HG03066 (cell line): ENCODE results near the gene PDK1.
A peak's percentile ranks its signal among the peaks of the same experiment; 100 is the strongest.
"Not testable (repeated sequence)": the region's sequence is repeated elsewhere in the genome, so short reads cannot be mapped to it uniquely, and the experiment has no call there.

Experiments
- ATAC-seq: cut with Tn5 transposase; IDR thresholded peaks from one replicate; pipeline ENCODE4 v1.9.1; 2021; ENCODE audit warnings: low read depth; ENCODE audit not compliant: unreplicated experiment

PDK1 gene

DNA sequence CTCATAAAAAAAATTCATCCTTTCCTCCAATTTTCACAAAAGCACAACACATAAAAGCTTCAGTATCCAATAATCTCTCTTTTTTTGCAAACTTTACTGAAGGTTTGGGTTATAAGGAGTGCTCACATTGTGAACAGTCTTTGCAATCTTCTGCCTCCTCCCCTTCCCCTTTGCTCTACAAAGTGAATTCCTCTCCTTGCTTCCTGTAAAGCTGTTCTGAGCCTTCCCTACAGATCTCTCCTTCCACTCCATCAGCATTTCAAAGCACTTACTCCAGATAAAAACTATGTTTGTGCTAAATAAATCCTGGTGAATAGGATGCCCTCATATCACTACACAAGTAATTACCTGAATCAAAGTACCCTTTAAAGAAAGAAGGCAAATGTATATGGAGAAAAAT is 4.6 kb upstream of the PDK1 start:
- ATAC-seq, result no peak

DNA sequence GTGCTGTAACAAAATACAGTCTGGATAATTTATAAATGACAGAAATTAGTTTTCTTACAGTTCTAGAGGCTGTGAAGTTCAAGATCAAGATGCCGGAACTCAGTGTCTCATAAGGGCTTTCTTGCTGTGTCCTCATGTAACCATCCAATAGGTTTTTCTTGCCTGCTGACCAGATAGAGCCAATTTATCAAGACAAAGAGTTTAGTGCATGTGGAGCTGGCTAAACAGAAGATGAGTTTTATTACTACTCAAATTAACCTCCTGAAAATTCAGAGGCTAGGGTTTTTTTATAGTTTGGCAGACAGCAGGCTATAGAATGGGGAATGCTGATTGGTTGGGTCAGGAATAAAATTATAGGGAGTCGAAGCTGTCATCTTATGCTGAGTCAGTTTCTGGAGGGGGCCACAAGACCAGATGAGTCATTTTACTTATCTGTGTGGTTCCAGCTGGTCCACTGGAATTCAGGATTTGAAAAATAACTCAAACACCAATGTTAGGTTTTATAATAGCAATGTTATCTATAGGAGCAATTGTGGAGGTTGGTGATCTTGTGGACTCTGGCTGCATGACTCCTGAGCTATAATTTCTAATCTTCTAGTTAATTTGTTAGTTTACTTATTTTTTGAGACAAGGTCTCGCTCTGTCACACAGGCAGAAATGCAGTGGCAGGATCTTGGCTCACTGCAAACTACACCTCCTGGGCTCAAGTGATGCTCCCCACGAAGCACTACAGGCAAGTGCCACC is 3.2 kb upstream of the PDK1 start:
- ATAC-seq, result no peak

DNA sequence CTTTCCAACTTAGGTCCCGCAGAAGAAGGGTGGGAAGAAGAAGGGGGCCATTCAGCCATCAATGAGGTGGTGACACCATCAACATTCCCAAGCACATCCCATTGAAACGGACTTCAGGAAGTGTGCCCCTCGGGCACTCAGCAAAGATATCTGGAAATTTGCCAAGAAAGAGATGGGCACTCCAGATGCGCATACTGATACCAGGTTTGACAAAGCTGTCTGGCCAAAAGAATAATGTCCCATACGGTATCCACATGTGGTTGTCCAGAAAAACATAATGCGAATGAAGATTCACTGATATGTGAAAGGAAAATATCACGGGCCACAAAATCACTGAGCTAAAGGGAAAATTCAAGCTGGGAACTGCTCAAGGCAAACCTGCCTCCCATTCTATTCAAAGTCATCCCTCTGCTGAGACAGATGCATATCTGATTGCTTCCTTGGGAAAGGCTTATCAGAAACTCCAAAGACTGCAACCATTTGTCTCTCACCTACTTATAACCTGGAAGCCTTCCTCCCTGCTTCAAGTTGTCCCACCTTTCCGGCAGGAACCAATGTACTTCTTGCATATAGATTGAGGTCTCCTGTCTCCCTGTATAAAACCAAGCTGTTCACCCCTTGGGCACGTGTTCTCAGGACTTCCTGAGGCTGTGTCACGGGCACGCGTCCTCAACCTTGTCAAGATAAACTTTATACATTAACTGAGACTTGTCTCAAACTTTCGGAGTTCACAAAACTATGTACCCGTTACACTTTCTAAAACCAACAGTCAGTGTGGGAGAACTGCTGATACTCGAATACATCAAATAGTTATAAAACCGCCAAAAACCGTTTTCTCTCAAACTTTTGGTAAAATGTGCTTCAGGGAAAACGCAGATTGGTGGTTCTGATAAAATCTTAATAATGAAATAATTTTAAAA is 1.3 kb upstream of the PDK1 start:
- no peak for ATAC-seq

DNA sequence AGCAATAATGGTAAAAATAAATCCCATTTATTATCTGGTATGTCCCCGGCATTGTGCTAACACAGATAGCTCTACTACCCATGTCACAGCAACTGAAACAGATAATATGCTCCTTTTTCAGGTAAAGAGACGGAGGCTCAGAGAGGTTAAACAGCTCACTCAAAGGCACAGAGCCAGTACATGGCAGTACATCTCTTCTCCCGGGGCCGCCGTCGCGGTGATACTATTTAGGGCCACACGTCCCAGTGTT is 693 bp upstream of the PDK1 start:
- no peak for ATAC-seq

GRCh38 chr2:172556284-172557033 is 569 bp downstream of the PDK1 start:
- ATAC-seq, result peak; percentile 65

- ATAC-seq, result no peak
These were observed 2.5 kb downstream of the PDK1 start for GRCh38 chr2:172558372-172558771.

- ATAC-seq, result no peak
These were observed 4.8 kb downstream of the PDK1 start for GRCh38 chr2:172560721-172561120.

GRCh38 chr2:172561270-172561669 is 5.4 kb downstream of the PDK1 start:
- no peak for ATAC-seq

DNA sequence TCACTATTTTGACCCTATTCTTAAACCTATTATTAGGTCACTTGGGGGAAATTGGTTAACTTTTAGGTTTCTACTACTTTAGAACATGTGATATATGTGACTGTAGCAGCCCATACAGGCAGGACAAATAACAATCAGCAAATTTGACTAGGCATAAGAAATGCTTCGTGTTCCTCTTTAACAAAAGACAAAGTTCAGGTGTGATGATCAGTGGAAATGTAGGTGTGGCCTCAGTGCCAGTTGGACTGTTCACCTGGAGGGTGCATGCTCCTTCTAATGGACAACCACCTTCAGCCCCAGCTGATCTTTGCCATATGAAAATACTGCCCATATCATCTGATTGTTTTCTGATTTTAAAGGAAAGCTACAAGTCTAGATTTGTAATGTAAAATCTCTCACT is 6.4 kb downstream of the PDK1 start:
- ATAC-seq, result no peak

DNA sequence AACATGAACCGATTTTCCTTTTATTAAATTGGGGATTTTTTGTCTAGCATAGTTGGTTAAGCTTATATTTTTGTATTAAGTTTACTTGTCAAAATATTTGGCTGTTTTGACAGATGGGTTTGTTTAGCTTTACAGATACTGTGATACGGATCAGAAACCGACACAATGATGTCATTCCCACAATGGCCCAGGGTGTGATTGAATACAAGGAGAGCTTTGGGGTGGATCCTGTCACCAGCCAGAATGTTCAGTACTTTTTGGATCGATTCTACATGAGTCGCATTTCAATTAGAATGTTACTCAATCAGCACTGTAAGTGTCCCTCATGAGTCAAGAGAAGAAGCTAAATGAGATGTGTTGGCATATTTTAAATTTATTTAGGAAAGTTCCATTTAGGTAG is 8.5 kb downstream of the PDK1 start:
- ATAC-seq, result no peak

DNA sequence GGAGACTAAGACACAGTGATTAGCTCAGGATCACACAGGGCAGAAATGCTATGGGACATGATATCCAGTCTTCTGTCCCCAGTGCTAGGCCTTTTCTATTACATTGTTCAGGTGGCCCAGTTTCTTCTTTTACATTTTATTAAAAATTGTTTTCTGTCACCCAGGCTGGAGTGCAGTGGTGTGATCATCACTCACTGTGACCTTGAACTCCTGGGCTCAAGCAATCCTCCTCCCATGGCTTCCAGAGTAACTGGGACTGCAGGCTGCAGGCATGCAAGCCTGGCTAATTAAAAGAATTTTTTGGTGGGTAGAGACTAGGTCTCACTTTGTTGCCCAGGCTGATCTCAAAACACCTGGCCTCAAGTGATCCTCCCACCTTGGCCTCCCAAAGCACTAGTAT is 15.4 kb downstream of the PDK1 start:
- no peak for ATAC-seq

GRCh38 chr2:172572981-172573380 is 17.1 kb downstream of the PDK1 start:
- no peak for ATAC-seq

DNA sequence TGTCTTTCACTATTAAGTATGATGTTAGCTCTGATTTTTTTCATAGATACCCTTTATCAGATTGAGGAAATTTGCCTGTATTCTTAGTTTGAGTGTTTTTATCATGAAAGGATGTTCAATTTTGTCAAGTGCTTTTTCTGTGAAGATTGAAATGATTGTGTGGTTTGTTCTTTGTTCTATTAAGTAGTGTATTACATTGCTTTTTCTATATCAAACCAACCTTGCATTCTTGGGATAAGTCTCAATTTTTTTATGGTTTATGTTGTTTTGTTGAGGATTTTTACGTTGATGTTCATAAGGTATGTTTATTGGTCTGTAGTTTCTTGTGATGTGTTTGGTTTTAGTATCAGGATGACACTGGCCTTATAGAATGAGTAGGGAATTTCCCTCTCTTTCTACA is 19.1 kb downstream of the PDK1 start:
- ATAC-seq, result no peak

DNA sequence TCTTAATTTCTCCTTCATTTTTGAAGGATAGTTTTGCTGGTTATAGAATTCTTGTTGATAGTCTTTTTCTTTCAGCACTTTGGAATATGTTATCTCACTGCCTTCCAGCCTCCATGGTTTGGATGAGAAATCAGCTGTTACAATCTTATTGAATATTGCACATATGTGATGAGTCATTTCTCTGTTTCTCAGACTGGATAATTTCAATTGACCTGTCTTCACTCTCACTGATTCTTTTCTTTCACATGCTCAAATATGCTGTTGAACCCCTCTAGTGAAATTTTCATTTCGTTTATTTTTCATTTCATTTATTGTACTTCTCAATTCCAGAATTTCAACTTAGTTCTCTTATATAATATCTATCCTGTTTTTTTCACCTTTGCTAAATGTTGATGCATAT is 22.2 kb downstream of the PDK1 start:
- ATAC-seq, result no peak

- no peak for ATAC-seq
These were observed 23.1 kb downstream of the PDK1 start for GRCh38 chr2:172578860-172579512.

DNA sequence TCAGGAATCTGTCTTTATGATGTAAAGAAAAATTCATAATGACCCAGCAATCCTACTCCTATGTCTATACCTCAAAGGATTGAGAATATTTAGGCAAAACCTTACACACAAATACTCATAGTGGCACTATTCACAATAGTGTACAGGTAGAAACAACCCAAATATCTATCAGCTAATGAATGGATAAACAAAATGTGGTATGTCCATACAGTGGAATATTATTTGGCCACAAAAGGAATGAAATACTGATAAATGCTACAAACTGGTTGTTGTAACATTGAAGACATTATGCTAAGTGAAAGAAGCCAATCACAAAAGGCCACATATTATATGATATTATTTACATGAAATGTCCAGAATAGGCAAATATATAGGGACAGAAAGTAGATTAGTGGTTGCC is 24.7 kb downstream of the PDK1 start:
- ATAC-seq, result no peak

DNA sequence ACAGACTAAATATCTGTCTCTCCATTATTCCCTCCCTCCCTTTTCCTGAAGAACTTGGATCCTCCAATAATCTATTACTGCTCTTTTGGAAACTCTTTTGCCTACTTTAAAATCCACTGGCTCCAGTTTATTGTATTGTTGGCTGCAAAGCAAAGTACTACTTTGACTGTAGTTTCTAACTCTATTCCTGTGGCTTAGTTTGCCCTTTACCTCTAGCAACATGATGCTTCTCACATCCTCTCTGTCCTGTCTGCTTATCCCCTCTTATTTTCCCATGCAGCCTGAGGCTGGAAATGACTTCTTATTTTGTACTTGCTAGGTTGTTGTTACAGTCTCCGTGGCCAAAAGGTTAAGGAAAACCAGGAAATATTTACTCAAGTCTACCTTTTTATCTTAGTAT is 26.8 kb downstream of the PDK1 start:
- no peak for ATAC-seq

- no peak for ATAC-seq
These were observed 30.5 kb downstream of the PDK1 start for GRCh38 chr2:172586245-172586891.

- ATAC-seq, result not testable (repeated sequence)
These were observed 31.3 kb downstream of the PDK1 start for GRCh38 chr2:172587231-172587630.

DNA sequence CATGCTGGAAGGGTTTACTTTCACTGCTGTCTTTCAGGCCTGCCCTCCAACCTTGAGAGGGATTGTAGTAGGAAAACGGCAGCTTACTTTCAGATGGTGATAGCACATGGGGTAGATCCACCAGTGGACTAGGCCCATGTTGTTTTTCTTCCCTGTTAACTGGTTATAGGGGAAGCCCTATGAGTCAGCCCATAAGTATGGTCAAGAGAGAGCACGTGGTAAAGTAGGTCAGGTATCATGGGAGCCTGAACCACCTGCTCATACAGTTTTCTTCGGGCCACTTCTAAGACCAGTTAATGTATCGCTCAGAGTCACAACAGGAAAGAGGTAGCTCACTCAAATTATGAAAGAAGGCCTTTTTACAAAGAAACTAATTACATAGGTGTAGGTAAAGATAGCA is 33.0 kb downstream of the PDK1 start:
- ATAC-seq, result no peak
